NCI-H2227 (cell line): Measurements from ENCODE around the gene SCMH1.
"Not testable (repeated sequence)": the region's sequence is repeated elsewhere in the genome, so short reads cannot be mapped to it uniquely, and the experiment has no call there.

Source experiments
- DNase-seq: peaks from one replicate; lab custom pipeline; 2025; ENCODE audit not compliant: unreplicated experiment; lab: John Stamatoyannopoulos, UW

The SCMH1 gene

DNA sequence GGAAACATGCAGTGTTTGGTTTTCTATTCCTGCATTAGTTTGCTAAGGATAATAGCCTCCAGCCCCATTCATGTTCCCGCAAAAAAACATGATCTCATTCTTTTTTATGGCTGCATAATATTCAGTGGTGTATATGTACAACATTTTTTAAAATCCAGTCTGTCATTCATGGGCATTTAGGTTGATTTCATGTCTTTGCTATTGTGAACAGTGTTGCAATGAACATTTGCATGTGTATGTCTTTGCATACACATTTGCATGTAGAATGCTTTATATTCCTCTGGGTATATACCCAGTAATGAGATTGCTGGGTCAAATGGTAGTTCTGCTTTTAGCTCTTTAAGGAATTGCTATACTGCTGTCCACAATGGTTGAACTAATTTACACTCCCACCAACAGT, 9.0 kb upstream of the SCMH1 start:
- not testable (repeated sequence) for DNase-seq

DNA sequence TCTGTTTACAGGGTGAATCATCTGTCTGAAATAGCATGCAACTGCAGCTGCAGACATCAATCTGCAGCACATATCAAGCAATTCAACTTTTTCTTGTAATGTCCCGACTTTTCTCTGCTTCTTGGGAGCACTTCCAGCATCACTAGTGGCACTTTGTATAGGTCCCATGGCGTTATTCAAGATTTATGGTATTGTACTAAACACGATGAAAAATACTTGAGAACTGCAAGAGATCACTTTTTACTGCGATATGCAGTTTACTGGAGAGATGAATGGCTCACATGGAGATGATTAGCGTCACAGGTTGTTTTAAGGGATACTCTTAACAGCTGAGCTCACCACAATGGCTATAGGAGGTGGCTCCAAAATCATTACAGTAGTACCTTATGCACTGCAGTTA, 7.2 kb upstream of the SCMH1 start:
- no peak for DNase-seq

DNA sequence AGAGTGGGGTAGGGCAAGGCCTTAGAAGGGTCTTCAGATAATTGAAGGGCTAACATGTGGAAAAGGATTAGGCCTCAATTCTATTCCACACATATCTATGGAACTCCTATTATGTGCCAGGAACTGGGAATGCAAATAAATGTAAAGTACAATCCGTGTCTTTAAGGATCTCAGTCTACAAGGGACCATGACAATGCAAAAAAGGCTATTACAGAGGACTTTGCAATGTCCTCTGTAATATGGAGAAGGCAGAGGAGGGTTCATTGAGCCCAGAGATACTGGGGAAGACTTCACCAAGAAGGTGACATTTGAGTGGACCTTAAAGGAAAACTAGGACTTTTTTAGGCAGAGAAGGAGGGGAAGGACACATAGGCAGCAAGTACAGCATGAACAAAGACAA, 4.5 kb upstream of the SCMH1 start:
- DNase-seq: no peak

DNA sequence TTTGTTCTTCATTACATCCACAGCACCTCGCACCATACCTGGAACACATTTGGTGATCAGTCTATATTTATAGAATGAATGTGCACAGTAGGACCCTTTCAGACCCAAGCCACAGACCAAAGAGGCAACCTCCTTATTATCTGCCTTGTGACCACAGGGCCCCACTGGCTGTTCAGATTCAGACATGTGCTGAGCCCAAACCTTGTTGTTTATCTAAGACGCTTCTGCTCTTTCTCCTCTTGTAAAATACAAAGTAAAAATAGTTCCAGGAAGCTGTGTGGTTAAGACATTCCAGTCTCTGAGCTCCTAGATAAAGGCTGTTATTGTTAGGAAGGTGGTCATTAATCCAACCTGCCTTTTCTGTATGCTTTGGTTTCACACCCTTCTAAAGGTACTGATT, 3.6 kb upstream of the SCMH1 start:
- DNase-seq: no peak

DNA sequence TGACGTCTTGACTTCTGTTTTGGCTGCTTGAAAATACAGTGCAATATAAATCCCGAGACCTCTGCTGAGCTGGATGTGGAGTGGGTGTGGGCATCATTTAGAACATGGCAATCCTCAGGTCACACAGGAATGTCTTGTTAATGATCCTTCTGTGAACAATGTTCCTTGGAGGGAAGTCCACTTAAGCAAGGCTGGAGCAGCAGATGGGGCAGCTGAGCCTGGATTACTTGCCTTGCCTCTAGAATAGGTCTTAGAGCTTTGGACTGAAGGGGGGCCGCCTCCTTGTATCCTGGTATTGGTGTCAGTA, 926 bp upstream of the SCMH1 start:
- DNase-seq: peak; percentile 55

DNA sequence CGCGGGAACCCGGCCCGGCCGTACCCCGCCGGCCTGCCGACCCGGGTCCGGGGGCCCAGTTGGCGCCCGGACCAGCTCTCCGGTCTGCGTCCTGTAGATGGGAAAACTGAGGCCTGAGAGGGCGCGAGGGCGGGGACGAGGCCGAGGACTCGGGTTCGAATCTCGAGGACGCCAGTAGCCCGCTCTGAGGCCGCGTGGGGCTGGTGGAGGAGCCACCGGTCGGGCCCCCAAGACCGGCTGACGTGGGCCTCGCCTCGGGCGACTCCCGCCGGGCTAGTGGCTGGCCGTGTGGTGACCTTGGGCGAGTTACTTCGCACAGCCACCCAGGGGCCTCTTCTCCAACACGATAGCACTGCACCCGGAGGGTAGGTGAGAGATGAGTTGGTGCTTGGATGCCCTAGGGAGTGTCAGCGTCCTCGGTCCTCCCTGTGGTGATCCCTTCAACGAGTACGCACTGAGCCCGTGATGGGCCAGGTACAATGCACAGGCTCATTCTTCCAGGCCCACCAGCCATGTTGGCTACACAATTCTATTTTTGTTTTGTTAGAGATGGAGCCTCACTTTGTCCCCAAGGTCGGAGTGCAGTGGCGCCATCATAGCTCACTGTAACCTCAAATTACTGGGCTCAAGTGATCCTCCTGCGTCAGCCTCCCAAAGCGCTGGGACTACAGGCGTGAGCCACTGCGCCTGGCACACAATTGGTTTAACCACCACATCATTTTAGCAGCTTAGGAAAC, 404 bp upstream of the SCMH1 start:
- peak; percentile 61 for DNase-seq

DNA sequence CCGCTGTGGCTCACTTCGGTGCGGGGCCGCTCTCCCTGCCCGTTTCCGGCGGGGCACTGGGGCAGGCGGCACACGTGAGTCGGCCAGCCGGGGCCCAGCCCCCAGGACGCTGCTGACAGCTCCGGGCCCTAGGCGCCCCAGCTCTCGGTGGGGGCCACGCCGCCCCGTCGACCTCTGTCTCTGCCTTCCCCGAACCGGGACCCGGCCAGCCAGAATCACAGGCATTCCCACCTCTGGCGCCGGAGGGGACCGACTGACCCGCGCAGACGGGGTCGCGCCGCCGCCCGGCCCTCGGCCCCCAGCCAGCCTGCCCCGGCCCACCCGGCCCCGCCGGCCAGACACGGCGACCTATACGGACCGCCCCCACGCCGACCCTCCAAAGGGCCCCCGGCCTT, 755 bp downstream of the SCMH1 start:
- peak; percentile 51 for DNase-seq

DNA sequence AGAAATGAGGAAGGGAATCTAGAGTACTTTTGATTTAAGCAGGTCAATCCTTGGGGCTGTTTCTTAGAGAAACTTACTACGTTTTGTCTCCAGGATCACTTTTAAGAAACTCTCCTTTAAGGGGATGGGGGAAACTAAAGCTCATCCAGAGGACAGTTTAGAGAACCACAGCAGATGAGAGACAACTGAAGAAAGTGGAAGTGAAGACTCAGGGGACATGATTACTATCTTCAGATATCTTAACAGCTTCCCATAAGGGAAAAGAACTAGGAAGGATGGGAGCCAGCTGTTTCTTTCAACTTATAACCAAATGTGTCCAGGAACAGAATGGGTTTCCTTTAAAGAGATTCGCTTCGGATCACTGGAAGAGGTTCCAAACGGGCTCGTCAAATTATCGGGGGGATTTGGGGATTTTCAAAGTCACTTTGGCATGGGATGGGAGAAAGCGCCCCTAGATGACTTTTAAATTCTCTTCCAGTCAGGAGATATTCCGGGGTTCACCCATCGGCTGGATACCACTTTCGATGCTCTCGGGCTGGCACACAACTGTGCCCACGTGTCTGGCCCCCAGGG, 1.2 kb downstream of the SCMH1 start:
- no peak for DNase-seq

DNA sequence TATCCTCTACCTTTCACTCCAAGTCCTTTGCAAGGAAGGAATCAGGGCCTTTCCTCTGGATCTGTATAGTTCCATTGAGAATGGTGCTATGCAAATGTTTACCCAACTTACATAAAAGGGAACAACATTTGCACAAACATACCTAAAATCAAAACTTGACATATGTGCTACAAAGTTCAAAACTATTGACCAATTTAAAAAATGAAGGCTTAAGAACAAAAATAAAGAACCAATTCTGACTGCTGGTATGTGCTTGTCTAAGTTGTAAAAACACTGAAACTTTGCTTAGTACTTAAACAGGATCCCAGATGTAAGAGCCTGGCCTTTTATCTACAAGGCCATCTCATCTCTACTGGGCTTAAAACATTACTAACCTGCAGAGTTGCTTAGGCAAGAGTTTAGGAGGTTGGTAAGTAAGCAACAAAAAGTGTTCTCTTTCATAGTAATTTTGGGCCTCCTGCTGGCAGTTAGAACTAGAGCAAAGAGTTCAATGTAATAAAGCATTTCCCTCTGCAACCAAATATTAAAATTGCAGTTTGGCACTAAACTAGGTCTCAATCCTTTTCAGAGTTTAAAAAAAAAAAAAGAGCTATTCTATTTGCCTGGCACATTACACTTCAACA, 2.0 kb downstream of the SCMH1 start:
- no peak for DNase-seq

DNA sequence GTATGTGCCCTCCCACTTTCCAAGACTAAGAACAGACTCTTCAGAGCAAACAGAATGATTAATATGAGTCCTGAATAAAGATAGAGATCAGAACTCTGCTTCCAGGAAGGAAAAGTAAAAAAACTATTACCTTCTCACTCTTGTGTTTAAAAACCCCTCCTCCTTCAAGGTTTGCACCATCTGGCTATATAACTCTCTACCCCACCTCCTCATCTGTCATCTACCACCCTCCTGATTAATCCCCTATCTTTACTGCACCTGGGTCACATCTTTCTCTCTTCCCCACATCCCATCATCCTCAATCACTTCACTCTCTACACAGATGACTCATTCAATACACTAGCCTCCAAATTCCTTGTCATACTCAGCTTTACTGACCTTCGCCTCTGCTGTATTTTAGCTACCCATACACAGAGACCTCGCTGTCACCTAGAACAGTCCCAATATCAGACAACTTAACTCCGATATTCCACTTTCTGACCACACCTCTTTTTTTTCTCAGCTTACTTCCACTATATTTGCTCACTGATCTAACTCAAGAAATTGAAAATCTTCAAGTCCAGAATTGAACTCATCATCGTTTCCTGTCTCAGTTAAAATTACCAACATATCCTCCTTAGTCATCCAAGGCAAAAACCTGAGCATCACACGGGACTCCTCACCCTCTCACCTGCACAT, 3.7 kb downstream of the SCMH1 start:
- DNase-seq: peak; percentile 21

DNA sequence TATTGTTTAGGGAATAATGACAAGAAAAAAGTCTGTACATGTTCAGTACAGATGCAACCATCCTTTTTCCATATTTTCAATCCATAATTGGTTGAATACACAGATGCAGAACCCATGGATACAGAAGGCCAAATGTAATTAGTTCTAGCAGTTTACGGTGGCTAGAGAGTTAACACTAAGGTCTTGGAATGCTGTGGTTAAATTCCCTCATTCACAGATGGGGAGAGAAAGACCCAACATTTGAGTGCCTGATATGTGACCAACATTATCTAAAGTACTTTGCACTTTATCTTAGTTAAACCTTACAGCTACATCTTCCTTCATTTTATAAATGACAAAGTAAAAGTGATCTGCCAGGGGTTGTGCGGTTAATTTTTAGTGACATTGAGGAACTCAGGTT, 5.3 kb downstream of the SCMH1 start:
- DNase-seq: no peak

DNA sequence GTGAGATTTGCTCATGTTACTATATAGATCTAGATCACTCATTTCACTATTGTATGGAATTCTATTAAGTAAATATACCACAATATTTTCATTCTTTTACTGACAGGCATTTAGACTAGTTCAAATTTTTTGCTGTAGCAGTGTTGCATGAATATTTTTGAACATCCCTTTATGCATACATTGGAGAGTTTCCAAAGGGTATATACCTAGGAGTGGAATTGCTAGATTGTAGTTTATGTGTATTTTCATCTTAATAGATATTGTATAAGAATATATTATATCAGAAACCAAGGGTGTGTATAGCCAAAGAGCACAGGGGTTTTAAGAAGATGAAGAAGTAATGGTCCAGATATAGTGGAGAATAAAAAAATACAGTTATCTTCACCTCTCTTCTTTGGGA, 6.2 kb downstream of the SCMH1 start:
- no peak for DNase-seq

DNA sequence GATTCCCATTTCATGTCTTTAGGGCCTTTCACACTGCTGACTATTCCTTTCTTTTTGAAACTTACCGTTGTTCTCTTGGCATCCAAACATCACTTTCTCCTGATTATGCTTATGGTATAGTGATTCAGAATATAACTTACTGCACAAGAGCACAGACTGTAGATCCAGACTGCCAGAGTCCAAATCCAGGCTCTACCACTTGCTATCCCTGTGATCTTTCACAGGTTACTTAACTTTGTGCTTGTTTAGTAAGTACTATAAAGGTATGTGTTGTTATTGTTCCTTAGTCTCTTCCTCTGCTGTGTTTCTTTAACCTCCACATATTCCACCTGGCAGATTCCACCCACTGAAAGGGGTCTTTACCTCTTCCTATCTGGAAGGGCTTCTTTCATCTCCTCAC, 8.4 kb downstream of the SCMH1 start:
- DNase-seq: no peak

DNA sequence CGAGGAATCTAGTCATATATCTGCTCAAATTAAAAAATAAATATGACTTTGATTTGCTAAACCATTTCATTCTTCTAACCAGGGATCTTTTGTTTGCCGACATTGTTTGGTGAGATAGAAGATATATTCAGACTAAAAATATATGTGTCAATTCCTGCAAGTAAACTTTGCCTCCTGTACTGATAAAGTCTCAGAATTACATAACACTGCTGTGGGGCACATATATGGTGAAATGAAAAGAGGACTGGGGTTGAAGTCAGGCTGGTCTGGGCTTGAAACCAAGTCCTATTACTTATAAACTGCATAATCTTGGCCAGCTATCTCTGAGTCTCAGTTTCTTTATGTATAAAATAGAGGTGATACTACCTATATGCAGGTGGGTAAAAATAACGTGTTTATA, 9.8 kb downstream of the SCMH1 start:
- DNase-seq: no peak

DNA sequence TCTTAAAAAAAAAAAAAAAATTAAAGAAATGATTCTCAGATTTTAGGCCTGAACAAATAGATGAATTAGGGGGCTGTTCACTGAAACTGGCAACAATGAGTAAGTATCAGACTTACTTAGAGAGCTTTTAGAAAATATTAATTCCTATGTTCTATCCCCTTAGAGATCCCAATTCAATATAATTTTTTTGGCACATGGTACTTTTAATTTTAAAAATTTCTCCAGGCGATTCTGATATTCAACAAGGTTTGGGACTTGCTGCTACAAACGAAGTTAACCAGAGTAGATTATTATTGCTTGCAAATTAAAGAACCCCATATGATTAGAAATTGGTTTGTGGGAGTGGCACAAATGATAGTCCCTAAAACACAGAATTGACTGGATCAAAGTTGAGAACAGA, 11.4 kb downstream of the SCMH1 start:
- no peak for DNase-seq

DNA sequence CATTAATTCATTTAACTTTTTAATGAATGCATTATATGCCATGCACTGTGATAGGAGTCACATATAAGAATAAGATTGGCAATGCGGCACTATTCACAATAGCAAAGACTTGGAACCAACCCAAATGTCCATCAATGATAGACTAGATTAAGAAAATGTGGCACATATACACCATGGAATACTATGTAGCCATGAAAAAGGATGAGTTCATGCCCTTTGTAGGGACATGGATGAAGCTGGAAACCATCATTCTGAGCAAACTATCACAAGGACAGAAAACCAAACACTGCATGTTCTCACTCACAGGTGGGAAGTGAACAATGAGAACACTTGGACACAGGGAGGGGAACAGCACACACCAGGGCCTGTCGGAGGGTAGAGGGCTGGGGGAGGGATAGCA, 12.9 kb downstream of the SCMH1 start:
- not testable (repeated sequence) for DNase-seq

DNA sequence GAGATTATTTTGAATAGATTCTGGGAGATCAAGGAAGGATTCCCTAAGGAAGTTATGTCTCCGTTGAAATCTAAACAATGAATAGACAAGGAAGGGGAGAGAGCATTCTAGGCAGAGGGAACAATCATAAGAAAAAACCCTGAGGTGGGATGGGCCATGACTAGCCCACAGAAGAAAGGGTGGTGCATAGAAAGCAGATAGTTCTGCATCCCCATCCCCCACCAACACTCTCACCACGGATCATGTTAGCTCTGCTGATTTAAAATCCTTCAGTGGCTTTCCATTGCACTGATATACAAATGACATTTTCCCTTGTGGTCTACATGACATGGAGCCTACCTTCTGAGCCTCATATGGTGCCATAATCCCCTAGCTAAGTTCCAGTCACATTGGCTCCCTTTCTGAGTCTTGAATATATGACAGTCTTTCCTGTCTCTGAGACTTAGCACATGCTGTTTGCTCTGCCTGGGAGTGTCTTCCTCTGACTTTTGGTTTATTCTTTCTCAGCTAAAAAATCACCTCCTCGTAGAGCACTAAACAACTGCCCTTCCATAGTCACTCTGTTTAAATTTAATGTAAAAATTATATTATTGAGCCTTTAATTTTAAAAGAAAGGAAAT, 15.2 kb downstream of the SCMH1 start:
- DNase-seq: no peak

DNA sequence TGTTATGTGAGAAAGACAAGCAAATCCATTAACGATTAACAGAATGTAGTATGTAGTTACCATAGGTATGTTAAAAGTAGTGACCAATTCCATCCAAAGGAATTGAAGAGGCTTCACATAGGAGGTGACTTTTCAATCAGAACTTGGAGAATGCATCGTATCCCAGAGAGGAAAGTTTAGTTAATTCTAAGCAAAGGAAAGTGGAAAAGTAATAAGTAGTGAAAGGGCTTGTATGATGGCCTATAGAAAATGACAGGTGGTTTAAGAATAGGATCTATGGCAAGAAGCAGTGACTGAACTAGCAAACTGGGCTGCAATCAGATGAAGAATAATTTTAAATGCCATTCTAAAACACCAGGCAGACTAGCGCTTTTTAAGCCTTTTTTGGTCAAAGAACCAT, 16.6 kb downstream of the SCMH1 start:
- DNase-seq: no peak

DNA sequence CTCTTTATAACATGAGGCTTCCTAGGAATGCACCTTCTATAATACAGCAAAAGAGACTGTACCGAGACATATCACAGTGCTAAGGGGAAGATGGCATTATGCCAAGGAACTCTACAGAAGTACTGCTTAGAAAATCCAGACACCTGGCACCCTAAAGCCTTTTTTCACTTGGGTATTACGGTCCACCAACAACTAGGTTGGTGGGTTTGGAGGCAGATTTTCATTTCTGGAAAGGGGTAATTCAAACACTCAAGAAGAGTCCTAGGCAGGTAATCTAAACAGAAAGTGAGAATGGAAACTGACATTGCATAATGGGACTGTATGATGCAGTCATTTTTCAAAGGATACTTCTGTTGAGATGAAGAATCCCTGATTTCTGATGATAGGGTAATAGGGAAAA, 19.6 kb downstream of the SCMH1 start:
- DNase-seq: no peak

DNA sequence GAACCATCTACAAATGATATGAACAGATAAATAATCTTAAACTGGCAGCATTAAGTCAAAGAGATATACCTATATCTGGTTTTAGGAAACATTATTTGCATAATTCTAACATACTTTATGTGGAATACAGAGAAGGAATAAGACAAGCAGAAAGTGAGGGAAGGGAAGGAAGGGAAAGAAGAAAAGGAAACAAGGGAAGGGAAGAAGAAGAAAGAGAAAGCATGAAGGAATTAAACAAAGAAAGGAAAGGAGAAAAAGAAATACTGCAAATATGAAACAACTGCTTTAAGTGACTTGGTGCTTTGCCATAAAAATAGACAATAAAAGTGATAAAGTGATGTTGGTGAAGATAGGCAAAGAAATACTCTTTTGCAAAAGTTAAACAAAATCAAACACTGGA, 20.1 kb downstream of the SCMH1 start:
- DNase-seq: no peak

DNA sequence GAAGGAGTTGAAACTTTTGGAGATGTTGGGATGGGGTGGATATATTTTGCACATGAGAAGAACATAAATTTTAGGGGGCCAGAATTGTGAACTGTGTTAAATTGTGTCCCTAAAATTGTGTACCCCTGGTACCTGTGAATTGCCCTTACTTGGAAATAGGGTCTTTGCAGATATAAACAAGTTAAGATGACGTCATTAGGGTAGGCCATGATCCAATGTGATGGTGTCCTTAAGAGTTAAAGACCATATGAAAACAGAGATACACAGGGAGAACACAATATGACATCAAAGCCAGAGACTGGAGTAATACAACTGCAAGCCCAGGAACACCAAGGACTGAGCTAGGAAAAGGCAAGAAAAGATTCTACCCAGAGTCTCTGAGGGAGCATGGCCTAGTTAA, 24.0 kb downstream of the SCMH1 start:
- DNase-seq: no peak

DNA sequence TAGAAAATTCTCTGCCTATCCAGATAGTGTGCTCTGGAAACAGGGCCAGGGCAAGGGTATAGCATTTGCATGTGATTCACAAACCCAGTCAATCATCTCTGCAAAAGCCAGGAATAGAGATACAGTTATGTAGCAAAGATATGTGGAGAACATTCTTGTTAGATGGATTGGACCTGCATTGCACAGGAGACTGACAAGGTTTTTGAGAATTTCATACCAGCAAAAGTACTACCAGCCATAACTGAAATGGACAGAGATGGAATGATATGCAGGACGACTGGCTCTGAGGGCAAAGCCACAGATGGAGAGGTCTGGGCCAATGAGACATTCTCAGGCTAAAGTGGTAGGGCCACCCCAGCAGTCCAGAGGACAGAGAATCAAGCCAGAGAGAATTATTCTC, 24.7 kb downstream of the SCMH1 start:
- DNase-seq: no peak
